Myocyte (in vitro differentiated cells): ENCODE results near the gene SEPTIN8. TPM values are rescaled to one million over a fixed set of nuclear protein-coding genes. Genes with fewer than 3 reads are reported as not detected.
A peak's percentile ranks its signal among the peaks of the same experiment; 100 is the strongest.

Experiments used
- DNase-seq: peaks from one replicate; pipeline ENCODE4 v3.0.0-alpha.2; 2012; ENCODE audit warnings: low read depth
- total RNA-seq: library from RNA; depleted of rRNA; stranded (reverse); fragments of >200 nt; gene quantifications from 2 replicates; pipeline ENCODE4 v1.2.3, GENCODE V29; 2014

Gene SEPTIN8
- total RNA-seq, 1 donor from 2014 or later, result 25.3 TPM

DNA sequence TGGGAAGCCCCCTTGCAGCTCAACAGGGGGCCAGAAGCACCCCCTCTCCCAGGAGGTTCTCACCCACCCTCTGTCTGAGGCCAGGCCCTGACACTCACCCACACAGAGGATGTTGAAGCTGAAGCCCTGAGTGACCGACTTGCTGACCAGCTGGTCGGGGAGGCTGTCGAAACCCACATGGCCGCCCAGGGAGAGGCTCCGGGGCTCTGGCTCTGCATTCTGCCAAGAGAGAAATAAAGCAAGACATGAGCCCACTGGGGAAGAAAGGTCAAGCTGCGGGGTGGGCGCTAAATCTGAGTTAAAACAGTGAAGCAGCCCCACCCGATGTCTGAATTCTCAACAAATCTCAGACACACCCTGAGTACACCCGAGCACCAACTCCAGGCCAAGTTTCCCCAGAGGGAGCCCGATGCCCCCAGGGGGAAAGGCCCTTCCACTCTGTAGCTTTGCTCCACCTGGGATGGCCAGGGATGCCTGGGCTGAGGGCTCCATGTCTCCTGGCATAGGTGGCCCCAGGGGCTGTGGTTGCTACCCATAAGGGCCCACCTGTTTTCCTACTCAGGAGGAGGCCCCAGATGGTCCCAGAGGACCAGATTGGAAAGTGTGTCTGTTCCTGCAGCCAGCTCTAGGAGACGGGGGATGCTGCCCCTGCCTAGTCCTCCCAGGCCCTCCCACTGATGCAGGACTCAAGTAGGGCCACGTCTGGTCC lies 11.6 kb downstream of the SEPTIN8 start:
- no peak for DNase-seq

DNA sequence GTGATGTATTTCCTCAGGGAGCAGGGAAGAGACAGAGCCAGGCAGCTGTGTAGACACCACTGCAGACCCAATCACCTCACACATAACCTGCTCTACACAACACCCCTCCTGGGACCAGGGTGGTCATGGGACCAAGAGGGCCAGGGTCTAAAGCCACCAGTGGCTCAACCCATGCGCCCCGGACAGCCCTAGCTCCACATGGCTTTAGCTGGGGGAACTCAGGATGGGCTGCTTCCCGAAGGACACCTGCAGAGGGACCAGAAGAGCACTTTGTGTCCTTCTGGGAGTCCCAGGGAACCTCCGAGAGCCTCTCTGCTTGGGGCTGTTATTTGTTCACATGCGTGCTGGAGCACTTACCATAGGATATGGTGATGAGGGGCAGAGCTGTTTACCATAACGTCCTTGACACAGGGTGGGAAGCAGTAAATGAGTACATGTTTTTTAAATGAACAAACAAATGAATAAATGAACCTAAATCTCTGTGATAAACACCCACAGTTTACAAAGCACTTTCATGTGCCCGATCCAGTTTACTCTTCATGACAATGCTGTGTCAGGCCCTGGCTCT lies 12.3 kb downstream of the SEPTIN8 start:
- DNase-seq, result no peak

DNA sequence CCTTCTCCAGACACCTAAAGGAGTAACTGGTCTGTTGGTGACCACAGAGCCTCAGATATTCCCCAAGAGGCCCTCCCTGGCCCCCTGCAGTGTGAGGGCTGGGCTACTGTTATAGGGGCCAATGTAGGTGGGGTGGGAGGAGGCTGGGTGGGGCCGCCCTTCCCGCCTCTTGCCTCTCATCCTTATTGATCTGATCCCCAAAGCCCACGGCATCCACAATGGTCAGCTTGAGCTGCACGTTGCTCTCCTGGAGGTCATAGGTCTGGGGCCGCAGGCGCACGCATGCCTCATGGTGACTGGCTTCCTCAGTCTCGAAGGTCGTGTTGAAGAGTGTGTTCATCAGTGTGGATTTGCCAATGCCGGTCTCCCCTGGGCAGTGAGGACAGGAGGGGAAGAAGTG lies 13.0 kb downstream of the SEPTIN8 start:
- DNase-seq, result no peak

DNA sequence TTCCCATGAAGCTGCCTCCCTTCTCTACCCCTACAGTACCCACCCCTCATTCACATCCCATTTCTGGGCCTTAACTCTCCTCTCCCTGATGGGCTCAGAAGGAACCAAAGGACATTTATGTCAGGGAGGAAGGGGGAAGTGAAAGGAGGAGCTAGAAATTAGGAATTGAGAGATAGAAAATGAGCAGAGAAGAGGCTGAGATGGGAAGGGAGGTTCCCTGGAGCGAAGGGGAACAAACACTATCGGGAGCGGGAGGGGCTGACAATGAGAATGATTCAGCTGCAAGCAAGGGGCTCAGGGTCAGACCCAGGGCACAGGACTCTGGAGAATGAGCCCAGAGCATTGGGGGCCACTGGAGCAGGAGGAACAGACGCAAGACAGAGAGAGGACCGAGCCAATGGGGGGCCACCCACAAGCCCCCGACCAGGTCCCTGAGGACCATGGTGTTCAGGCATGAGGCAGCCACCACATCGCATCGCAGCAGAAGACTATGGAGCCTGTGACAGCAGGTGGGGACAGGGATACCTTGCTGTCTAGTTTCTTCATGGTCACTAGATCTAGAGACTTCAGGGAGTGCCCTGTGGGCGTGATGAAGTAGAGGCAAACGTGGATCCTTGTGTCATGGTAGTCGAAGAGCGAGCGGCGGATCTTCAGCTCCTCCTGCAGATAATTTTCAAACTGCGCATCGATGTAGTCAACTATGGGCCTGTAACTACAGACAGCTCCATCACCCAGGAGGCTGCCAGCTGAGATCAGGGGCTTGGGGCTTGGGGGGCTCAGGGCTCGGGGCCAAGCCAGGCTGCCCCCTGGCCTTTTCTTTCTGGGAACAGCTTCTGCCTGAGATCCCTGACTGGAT lies 13.6 kb downstream of the SEPTIN8 start:
- no peak for DNase-seq

DNA sequence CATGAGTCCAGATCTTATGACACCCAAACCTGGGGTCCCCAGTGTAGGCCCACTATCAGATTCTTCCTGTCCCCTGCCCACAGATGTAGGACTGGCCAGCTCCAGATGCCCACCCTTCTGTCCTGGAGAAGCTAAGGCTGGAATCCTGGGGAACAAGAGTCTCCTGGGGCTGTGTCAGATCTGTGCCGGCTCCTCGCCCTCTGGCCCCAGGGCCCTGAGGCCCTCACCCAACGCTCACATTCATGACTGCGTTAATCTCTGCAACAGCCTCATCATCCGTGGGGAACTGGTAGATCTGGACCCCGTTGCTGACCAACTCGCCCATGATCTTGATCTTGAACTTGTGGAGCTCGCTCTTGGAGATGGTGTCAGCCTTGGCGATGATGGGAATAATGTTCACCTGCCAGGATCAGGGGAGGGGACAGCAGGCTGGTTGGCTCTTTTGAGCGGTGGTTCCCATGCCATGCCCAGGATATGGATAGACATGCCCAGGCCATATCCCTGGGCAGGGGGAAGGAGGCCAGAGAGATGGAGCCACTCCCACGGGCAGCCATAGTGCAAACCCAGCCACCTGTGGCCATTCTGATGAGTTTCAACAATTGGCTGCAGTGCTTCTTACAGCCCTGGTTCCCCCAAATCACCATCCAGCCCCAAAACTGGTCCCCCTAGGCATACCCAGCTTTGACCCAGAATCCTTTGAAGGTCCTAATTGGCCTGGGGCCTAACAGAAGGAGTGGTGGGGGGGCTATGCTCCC lies 14.6 kb downstream of the SEPTIN8 start:
- no peak for DNase-seq

DNA sequence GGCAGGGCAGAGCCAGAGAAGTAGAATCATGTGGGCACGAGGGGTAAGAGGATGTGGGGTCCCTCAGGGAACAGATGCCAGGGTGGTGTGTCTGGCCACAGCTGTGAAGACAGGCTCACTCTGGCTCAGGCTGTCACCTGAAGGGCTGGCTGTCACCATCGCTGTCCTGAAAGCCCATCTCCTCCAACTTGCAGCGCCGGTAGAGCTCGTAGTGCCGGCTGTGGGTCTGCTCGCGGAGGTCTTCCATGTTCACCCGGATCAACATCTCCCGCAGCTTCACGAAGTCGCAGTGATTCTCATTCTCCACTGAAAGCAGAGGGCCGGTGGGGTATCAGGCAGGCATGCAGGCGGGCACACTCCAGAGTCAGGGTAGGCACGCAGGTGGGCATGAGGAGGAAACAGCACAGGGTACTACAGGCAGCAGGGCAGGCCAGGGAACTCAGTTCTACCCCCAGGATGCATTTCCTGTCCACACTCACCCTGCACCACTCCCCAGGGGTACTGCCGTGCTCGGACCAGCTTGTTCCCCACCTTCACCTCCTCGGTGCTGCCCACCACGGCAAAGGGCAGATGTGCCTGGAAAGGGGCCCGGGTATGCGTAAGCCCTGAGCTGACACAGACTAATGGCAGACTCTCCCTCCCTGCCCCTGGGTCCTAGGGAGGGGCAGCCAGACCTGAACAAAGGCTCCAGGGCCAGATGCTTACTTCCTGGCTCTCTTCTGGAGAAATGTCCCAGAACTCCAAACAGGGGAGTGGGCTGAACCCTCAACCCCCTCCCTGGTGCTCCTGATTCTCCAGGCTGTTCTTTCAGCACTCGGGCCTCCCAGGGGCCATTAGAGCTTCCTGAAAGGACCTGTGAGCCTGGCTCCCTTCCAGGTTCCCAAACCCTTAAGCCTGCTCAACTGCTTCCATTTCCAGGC lies 15.5 kb downstream of the SEPTIN8 start:
- no peak for DNase-seq

DNA sequence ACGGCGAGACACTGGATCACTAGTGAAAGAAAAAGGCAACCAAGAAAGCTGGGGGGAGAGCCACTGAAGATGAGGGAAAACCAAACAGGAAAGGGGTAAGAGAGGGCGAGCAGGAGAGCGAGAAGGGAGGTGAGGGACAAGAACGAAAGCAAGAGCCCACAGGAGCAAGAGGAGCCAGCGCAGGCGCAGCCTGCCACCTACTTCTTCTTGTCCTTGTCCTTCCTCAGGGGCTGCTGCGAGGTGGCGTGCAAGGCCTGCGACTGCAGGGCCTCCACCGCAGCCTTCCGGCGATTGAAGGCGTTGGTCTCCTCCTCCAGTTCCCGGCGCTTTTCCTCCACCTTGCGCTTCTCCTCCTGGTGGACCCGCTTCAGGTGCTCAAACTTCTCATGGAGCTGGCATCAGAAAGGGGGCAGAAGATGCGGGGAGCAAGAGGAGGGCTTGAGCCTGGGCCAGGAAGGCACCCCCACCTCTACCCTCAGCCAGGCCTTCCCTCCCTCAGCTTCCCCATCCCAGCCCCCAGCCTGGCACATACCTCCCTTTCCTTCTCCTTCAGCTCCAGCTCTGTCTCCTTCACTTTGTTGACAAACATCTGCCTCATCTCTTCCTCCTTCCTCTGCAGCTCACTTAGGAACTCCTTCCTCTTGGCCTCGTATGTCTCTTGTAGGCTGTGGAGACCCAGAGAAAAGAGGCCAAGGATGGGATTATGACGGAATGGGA lies 16.3 kb downstream of the SEPTIN8 start:
- DNase-seq, result no peak

DNA sequence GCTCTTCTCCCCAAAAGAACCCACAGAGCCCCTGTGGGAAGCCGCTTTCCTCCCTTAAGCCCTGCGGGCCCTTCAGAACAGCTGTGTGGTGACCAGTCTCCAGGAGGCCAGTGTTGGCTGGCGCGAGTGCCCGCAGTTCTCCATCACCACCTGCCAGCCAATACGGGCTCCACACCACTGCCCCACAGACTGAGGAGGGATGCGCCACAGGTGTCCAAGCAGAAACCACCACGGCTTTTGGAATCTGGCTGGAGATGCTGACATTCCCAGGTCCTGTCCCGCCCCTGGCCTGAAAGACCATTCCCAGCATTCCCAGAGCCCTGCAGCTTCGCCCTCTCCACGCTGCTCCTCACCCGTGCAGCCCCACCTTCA lies 17.0 kb downstream of the SEPTIN8 start:
- DNase-seq, result no peak

DNA sequence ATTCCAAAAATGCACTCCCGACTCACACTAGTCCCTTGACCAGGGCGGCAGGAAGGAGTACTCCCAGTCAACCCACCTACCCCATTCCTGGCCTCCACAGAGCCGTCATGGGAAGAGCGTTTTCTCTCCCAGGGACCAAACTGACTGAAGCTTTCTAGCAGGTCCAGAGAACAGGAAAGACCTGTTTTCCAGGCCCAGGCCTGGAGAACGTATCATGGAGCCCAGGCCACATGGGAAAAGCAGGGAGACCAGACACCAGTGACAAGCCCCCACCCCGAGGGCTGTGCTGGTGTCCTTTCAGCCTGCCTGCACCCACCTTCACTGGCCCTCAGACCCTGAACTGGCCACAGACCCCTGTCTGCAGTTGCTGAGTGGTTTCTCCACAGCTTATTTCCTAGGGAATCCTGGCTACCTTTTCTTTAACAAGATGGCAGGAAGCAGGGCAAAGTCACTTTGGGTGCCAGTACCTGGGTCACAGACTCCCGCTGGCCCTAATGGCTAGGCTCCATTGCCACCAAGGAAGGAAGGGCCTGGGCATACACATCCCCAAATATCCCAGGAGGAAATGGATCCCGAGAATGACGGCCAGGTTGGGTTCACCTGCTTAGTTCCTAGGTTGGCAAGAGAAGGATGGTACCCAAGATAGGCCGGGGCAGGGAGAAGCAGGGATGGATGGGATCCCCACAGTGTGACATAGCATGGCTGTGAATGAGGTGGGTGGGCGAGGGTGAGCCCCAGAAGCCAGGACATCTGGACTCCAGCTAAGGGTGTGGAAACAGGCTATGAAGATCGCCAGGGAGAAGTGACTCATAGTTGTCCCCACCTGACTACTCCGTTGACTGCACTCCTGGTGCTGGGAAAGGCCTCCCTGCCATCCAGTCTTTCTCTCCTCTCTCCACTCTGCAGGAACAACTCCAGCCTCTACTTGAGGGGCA lies 17.7 kb downstream of the SEPTIN8 start:
- DNase-seq, result no peak

DNA sequence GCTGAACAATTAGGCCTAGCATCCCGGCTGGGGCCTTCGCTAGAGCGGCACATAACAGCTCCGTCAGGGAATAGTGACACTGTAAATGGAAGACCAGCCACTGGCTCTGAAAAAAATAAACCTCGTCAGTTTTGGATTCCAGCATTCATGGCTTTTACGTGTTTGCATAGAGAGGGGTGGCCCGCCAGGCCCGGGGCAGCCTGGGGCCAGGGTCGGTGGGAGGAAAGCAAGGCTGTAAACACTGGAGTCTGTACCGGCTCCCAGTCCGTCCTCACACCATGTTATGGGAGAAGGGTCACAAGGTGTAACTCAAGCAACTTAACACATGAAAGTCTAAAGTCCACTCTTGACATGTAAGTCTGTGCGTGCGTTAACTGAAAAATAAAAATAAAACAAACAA lies 18.6 kb downstream of the SEPTIN8 start:
- DNase-seq, result no peak

DNA sequence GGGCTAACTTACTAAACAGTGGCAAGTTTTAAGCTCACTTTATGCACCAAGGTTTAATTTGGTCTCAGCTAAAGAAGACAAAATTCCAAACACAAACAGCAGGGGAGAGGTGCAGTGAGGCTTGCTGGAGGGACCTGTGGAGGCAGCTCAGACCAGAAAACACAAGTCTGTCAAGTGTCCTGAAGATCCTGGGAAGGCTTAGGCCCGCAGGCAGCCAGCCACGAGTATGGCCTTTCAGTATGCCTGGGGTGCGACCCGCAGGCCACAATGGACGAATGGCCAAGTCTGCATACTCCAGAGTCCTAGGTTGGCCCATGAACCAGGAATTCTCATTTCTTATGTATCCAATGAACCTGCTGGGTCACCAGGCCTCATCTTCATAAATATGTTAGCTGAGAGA lies 20.5 kb downstream of the SEPTIN8 start:
- DNase-seq, result peak; percentile 38

DNA sequence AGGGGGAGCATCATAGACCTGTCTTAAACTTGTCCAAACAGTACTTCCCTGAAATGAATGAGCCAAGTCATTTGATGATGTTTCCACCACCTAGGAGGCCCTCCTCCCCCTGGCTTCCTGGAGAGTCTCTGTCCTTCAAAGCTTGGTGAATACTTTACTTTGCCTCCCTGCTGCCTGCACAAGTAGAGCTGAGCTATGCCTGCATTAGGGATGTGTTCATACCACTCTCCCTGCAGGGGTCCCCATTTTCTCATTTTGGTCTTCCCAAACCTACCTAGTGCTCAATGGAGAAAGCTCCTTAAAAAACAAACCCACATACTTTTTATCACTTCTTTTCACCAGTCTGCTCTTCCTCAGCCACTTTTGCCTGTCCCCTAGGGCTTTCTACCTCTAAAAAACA lies 22.1 kb downstream of the SEPTIN8 start:
- DNase-seq, result peak; percentile 49

DNA sequence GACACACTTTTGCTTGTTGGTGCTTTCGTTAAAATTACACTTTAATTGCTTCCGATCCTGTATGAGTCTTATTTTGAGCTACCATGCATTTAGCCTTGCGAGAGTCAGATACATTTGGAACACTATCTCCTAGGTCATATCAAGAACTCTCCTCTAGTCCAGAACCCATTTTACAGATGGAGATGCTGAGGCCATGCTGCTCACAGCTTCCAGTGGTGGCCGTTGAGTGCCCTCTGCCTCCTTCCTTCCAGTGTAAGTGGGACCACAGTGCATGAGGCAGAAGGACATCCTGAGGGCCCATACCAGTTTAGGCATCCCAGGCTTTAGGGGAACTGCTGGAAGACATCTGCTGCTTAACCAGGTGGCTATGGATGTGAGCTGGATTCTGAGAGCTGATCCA lies 22.9 kb downstream of the SEPTIN8 start:
- DNase-seq, result no peak

DNA sequence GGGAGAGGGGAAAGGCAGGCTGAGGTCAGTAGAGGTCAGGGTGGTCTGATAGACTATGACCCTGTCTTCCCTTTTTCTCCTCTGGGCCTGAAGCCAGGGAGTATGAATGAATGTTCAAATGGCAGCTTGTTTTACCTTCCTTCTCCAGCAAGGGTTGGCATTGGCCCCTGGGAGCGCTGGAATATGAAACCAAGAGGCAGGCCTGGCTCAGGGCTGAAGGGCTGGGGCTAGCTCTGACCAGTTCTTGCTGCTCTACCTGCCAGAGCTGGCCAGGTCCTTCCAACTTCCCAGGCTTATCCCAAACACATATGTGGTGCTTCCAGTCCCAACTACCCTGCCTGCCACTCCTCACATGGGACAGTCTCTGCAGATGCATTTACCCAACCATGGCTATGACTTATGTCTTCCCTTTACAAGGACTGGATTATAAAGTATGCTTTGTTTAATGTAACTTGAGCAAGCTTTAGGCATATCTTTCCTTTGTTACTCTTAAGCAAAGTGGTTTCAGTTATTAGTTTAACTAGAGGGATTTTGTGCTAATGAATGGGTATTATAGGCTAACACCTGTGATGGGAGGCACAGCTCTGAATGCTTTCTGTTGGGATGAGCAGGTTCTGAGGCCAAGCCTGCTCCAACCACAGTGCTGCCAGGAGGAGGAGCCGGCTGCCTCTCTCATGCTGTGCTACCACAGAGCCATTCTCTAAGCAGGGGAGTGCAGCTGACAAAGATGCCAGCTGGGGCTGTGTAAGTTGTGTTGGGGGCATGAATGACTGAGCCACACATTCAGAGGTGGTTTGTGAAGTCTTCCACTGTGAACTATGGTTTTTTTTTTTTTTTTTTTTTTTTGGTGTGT lies 23.7 kb downstream of the SEPTIN8 start:
- DNase-seq, result peak; percentile 87

DNA sequence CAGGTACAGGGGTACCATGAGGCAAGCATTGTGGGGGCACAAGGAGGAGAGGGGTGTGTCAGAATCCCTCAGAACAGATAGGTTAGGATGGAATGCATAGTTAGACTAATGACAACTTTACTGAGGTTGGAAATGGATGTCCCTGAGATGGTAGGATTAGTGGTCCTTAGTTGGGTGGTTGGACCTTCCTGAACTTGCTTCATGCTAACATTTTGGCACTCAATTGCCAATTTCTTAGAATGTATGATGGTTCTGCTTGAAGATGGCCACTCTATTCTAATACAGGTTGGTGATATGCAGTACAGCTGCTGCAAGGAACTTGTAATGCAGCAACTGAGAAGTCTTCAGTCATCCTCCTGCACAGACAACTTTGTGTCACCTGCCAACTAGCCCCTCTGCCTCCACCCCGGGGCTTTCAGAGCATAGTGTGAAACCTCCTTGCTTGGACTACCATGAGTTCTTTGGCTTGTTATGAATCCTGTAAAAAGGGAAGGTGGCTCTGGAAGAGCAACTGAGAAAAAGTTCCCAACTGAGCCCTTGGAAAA lies 24.4 kb downstream of the SEPTIN8 start:
- no peak for DNase-seq

DNA sequence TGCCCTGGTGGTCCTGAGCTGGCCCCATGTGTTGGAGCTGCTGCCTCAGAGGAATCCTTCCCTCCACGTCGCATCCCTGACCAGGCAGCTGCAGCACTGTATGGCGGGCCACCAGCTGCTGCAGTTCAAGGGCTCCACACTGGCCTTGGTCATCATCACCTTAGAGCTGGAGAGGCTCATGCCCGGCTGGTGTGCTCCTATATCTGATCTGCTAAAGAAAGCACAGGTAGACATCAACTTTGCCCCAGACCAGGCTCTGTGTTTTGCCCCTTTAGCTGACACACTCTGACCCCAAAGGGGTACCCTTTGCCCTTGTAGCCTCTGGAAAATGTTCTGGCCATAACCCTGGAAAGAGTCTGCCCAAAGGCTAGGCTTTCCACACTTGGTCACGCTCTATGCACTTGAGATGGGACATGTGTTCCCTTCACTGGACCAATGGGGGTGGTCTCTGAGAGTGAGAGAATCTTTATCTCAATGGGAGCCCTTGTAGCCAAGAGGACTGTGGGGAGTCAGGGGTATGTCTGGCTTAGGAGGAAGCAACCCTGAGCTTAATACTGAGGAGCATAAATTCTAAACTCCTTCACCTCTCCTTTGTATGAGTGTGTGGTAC lies 25.0 kb downstream of the SEPTIN8 start:
- no peak for DNase-seq

DNA sequence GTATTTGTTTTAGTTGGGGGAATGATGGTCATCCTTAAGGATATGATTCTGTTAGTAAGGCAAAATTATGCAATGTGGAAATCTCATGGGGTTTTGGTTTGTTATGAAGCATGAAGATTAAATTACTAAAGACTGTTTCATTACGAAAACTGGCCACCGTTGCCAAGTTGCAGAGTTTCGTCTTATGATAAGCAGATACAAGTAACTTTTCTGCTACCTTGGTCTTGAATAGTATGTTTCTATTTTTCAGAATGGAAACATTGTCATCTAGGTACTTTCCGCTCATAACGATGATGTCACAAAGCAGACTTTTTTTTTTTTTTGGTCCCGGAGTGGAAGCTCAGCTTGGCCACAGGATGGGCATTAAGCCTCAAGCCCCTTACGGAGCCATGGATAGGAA lies 25.6 kb downstream of the SEPTIN8 start:
- DNase-seq, result peak; percentile 77
